Body of pancreas (tissue), 4 donors: ENCODE results near the gene MAP4K4.

Source experiments
- CTCF ChIP-seq, 7 experiments: fragments of 450-650 bp in 4 of 7; fragments of 200-600 bp in 3 of 7; sonication (generic) in 3 of 7; IDR thresholded peaks; one replicate each; pipeline ENCODE4 v1.5.1; 2016 to 2019; ENCODE audit warnings: antibody characterized with exemption in 7 of 7
- POLR2A ChIP-seq, 3 donors: fragments of 450-650 bp; IDR thresholded peaks; one replicate each; pipeline ENCODE4 v1.6.1; 2016; ENCODE audit warnings: antibody characterized with exemption in 3 of 3, mild to moderate bottlenecking in 2 of 3

GRCh38 chr2:101657787-101658186, 39.7 kb upstream of the MAP4K4 start:
- TF ChIP-seq CTCF (IDR thresholded peaks at IDR 0.05), result no peak
- TF ChIP-seq POLR2A (IDR thresholded peaks at IDR 0.05), result no peak
